ENCODE results near the gene EFEMP2.

GRCh38 chr11:65844231-65844872, 28.2 kb downstream of the EFEMP2 start:
- TF ChIP-seq SP1 (IDR thresholded peaks at IDR 0.05) (no peak), HDGF (IDR thresholded peaks at IDR 0.05; ENCODE audit: borderline replicate concordance) (no peak), TARDBP (IDR thresholded peaks at IDR 0.05) (no peak), LEF1 (IDR thresholded peaks at IDR 0.05; ENCODE audit: borderline replicate concordance) (no peak), FOXM1 (IDR thresholded peaks at IDR 0.05; ENCODE audit: borderline replicate concordance) (no peak), ELF4 (IDR thresholded peaks at IDR 0.05) (no peak), NFRKB (IDR thresholded peaks at IDR 0.05) (no peak), BHLHE40 (IDR thresholded peaks at IDR 0.05; ENCODE audit: borderline replicate concordance) (no peak), FOXK2 (IDR thresholded peaks at IDR 0.05) (no peak), ARNT (IDR thresholded peaks at IDR 0.05) (no peak), ZNF384 (IDR thresholded peaks at IDR 0.05) (no peak), SUZ12 (IDR thresholded peaks at IDR 0.05) (no peak), FOXA1 (IDR thresholded peaks at IDR 0.05) (no peak)
- TF ChIP-seq, protein P1, sequence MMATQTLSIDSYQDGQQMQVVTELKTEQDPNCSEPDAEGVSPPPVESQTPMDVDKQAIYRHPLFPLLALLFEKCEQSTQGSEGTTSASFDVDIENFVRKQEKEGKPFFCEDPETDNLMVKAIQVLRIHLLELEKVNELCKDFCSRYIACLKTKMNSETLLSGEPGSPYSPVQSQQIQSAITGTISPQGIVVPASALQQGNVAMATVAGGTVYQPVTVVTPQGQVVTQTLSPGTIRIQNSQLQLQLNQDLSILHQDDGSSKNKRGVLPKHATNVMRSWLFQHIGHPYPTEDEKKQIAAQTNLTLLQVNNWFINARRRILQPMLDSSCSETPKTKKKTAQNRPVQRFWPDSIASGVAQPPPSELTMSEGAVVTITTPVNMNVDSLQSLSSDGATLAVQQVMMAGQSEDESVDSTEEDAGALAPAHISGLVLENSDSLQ (IDR thresholded peaks at IDR 0.05) = no peak

All from HEK293T (cell line).